Hepatic stellate cell (primary cell): Measurements from ENCODE around the gene EFNB2.

Experiments
- DNase-seq: peaks from one replicate; pipeline ENCODE4 v3.0.0; 2011; ENCODE audit warnings: low spot score

The EFNB2 gene

GRCh38 chr13:106525865-106526264 lies 9.6 kb downstream of the EFNB2 start:
- no peak for DNase-seq

DNA sequence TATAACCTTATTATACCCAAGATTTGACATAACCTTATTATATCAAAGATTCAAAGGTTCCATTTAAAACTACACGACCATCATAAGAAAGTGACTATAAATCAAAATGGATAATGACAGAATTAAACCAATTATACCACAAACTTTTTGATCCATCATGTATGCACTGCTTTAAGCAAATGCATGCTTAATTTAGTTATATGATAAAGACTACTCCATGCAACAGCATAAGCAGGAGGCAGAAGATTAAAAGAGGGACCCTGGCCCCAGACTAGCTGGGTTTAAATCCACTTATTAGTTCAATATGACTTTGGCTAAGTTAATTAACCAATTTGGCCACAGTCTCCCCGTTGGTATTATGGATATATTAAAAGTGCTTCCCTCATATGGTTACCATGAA lies 11.4 kb downstream of the EFNB2 start:
- no peak for DNase-seq

- DNase-seq = no peak
These were observed 11.9 kb downstream of the EFNB2 start for GRCh38 chr13:106523576-106523975.

- DNase-seq = no peak
These were observed 12.4 kb downstream of the EFNB2 start for GRCh38 chr13:106522898-106523525.

DNA sequence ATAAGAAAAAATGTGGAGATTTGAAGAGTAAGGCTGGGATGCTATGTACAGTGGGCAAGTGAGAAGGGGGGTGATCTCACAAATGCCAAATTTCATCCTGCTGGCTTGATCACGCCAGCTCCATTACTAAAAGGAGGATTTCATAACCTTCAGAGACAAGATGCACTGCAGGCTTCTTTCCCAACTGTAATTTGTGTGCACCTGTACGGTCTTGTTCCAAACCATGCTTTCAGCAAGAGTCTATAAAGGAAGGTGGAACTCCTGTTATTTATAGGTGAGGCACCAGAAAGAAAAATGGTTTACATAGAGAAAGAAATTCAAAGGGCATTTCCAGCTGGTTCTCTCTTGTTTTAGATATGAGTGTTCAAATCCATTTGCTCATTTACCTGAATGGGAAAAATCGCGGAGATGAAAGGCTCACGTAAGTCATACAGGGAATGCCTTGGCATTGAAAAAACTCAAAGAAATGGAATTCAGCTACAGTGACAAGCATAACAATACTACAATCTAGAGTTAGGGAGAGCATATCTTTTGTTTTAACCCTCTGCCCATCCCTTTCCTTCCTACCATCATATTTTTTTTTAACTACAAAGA lies 13.3 kb downstream of the EFNB2 start:
- DNase-seq = no peak

GRCh38 chr13:106521095-106521799 lies 14.2 kb downstream of the EFNB2 start:
- no peak for DNase-seq

- no peak for DNase-seq
These were observed 15.0 kb downstream of the EFNB2 start for GRCh38 chr13:106520251-106521054.

DNA sequence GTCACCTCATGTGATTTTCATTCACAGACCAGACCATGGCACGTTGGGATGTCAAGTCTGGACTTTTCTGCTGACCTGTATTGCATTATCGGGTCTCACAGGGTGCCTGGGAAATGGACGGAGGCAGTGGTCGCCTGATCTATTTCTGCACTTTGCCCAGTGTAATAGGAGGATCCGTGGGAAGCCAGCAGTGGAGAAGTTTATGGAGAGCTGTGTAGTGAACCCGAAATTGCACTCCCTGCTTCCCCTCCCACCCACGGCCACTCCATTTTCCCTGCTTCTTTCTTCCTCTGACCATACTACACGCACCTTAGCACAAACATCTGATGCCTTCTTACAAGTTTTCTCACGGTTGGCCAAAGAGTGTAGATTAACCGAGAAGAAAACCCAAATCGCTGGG lies 16.9 kb downstream of the EFNB2 start:
- no peak for DNase-seq

DNA sequence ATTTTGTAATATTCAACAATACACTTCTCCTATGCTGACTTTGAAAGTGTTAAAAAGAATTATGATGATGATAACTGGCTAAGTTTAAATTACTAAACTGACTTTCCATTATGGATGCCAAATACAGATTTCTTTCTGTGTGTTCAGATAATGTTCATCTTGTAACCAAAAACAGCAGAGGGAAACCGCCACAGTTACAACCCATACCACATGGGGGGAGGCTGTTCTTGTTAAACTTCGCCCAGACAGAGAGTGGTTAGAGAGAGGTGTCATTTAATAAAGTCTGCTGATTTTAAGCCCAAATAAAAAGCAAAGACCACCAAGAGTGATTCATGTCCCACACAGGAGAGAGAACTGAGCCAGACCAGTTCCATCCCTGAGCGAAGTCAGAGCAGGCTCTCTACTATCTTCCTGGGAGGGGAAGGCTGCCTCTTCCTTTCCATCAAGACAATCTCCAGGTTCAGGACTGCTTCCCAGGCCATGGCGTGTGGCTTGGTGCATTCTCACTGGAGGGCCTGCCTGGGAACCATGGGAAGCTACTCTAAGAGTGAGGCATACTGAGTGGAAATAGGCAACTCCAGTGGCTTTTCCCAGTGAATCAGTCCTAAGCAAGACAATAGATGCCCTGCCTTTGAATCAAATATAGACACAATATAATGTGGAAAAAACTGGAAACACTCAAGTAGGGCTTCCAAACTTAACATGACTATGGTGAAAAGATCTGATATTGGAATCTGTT lies 18.2 kb downstream of the EFNB2 start:
- DNase-seq = no peak

DNA sequence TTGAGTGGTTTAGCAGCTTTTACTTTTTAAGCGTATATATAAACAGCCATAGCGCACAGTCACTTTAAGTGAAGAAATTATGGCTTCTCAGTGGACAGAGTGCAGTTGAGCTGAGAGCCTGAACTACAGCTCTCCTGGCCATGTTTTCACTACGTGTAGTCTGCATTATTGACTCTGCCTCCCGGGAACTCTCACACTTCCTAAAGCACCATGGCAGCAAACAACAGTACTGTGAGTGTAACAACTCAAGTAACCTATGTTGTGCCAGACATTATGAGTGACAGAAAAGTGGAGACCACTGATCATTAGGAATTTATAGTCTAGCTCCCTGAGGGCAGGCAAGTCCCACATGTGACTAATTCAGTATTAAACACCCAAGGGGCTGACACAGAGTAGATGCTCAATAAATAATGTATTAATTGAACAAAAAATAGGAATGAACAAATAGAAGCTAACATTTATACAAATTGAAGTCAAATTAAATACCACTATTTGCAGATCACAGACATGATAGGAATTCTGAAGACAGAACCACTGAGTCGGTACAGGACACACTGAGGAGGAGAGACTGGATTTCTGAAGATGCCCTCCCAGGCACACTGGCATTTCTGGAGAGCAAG lies 19.7 kb downstream of the EFNB2 start:
- no peak for DNase-seq

DNA sequence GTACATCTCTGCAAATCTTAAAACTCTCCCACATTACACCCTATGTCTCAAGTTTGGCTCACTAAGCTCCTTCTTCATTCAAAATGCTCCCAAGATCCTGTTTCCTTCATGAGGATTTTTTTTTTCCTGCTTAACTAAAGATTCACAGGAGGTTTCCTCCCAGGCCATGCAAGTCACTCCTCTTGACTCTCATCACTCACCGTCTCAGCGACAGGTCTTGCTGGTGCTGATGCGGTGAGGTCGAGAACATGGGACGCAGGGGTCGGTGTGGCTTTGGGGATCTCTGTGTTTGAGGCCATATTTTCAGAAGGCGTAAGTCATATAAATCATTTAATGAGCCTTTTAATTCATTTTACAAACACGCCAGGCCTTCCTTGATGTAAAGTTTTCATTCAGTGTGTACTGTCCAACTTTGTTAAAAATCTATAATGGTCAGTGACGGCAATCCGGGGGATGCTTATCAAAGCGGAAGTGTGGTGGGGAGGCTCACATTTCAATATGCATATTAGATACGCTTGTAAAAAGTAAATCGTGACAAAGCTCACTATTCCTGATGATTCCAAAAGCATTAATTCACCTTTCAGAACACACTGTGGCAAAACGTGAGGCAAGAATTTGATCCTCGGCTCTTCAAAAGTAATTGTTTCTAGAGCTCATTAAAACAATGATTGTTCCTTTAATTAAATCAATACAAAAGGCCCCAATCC lies 20.4 kb downstream of the EFNB2 start:
- no peak for DNase-seq

- DNase-seq = no peak
These were observed 22.2 kb downstream of the EFNB2 start for GRCh38 chr13:106513025-106513983.

DNA sequence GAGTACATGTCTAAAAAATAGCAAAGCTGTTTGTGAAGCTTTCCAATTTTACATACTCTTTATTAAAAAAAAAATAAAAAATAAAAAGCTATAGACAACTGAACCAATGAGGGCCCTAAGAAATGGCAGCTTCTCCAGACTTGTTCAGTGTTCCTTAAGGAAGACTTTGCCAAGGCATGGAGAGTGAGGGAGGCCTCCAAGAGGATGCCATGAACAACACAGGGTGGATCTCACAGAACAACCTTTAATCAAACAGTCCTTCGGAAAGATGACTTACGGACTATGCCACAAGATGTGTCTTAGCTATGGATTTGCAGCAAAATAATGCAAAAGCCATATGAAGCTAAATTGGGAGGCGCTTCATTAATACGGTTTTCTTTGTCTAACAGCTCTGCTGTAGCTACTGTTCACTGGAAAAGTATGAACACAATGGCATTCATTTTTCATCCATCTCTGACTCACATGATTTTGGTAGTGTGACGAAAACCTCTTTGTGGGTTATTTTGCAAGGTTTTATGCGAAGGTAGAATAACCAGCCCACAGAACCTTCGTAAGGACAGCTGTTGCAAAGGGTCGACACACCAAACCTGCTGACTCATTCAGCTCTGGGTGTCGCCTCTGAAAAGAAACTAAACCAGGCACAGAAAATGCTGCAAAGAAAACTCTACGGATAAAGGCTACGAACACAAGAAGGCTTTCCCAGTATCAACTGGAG lies 27.7 kb downstream of the EFNB2 start:
- no peak for DNase-seq

DNA sequence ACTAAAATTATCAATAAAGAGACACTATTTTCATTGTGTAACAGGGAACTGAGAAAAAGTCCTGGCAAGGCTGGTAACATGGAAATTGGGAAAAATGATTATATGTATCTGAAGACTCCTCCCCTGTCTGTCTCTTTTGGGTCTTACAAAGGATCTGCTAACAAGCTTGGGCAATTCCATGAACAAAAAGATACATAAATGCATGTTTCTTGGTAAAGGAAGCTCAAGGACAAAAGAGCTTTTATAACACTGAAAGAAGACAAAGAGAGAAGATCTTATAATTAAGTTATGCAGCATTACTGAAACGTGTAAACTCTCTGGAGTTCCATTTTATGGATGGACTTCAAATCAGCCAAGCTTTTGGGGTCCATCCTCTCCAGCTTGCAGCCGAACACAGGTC lies 29.2 kb downstream of the EFNB2 start:
- no peak for DNase-seq

DNA sequence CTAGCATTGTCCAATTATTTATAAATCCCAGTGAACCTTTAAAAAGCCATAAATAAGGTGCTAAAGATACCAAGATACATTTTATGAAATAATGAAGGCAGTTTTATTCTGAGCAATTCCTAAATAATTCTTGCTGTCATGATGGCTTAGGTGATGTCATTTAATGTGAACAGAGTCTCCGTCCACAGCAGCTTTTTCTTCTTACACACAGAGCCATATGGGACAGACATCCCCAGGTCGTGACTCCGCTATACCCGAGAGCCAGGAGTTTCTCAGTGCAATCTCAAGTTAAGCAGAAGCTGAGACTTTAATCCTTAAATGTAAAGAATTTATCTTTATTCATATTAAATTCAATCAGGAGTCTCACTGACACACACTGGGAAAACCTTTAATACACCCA lies 29.7 kb downstream of the EFNB2 start:
- no peak for DNase-seq

- no peak for DNase-seq
These were observed 30.2 kb downstream of the EFNB2 start for GRCh38 chr13:106505295-106505694.

GRCh38 chr13:106503730-106504453 lies 31.6 kb downstream of the EFNB2 start:
- no peak for DNase-seq

DNA sequence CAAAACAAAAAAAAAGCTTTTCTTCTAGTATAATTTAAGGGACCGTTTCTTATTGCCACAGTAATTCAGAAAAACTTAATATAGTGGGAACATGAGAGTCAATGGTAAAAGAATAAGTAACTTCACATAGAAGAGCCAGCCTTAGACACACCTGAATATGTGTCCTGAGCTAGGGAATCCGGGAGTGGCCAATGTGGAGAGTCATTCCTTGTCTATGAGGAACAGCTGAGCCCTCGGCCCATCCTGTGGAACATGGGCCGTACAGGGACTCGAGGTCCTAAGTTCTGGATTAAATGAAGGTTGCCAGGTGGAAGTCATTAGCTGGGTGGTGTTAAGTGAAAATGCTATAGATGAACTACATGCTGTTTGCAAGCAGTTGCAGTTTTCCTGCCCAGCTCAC lies 32.2 kb downstream of the EFNB2 start:
- no peak for DNase-seq
